Tibial nerve (tissue), 4 donors: Measurements from ENCODE around the gene NCOA1.

Source experiments
- CTCF ChIP-seq, 5 experiments: fragments of 200-600 bp in 3 of 5; fragments of 450-650 bp in 2 of 5; sonication (generic) in 3 of 5; IDR thresholded peaks; one replicate each; pipeline ENCODE4 v1.5.1; 2016 to 2019; ENCODE audit warnings: antibody characterized with exemption in 5 of 5, mild to moderate bottlenecking in 3 of 5, moderate library complexity in 2 of 5
- EP300 ChIP-seq, 2 donors: sonication (generic); formaldehyde crosslinking; IDR thresholded peaks; one replicate each; pipeline ENCODE4 v1.6.1; 2017; ENCODE audit warnings: antibody characterized with exemption in 2 of 2, mild to moderate bottlenecking in 1 of 2
- POLR2A ChIP-seq, 2 donors: fragments of 450-650 bp; IDR thresholded peaks; one replicate each; pipeline ENCODE4 v1.6.1; 2017; ENCODE audit warnings: antibody characterized with exemption in 2 of 2, mild to moderate bottlenecking in 2 of 2, moderate library complexity in 2 of 2

GRCh38 chr2:24463271-24463670 is 27.8 kb upstream of the NCOA1 start:
- TF ChIP-seq CTCF (IDR thresholded peaks at IDR 0.05) (no peak), POLR2A (IDR thresholded peaks at IDR 0.05) (no peak), EP300 (IDR thresholded peaks at IDR 0.05) (no peak)
